Hepatocyte (in vitro differentiated cells): Measurements from ENCODE around the gene SNCG.

Source experiments
- EZH2 ChIP-seq: fragments of 200-600 bp; sonication (generic); IDR thresholded peaks from 2 replicates; pipeline ENCODE4 v1.6.1; 2016; ENCODE audit warnings: antibody characterized with exemption, mild to moderate bottlenecking, borderline replicate concordance
- EZH2phosphoT487 ChIP-seq: fragments of 200-600 bp; sonication (generic); IDR thresholded peaks from one replicate; pipeline ENCODE4 v1.6.1; 2018; ENCODE audit warnings: antibody characterized with exemption, mild to moderate bottlenecking, low read depth, moderate library complexity; ENCODE audit not compliant: unreplicated experiment, severe bottlenecking
- TF ChIP-seq, protein P1 (sequence below): fragments of 200-600 bp; sonication (generic); IDR thresholded peaks from 2 replicates; pipeline ENCODE4 v1.5.1; 2016; ENCODE audit warnings: antibody characterized with exemption, mild to moderate bottlenecking; ENCODE audit not compliant: poor library complexity

DNA sequence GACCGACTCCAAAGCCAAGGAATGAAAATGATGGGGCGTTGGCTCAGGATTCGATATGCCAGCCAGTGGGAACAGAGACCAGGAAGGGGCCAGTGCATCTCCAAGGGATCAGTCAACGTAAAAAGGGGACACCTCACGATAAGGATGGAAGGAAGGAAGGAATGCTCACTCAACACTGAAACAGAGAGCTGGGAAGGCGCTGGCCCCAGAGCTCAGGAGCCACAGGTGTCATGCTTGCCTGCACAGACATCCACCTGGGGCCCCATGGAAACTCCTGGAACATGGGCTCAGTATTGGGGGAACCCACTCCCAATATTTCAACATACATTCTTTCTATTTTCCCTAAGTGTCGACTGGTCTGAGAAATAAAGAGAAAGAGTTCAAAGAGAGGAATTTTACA, 6.3 kb upstream of the SNCG start:
- TF ChIP-seq, protein P1, sequence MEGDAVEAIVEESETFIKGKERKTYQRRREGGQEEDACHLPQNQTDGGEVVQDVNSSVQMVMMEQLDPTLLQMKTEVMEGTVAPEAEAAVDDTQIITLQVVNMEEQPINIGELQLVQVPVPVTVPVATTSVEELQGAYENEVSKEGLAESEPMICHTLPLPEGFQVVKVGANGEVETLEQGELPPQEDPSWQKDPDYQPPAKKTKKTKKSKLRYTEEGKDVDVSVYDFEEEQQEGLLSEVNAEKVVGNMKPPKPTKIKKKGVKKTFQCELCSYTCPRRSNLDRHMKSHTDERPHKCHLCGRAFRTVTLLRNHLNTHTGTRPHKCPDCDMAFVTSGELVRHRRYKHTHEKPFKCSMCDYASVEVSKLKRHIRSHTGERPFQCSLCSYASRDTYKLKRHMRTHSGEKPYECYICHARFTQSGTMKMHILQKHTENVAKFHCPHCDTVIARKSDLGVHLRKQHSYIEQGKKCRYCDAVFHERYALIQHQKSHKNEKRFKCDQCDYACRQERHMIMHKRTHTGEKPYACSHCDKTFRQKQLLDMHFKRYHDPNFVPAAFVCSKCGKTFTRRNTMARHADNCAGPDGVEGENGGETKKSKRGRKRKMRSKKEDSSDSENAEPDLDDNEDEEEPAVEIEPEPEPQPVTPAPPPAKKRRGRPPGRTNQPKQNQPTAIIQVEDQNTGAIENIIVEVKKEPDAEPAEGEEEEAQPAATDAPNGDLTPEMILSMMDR: no peak
- TF ChIP-seq EZH2 (no peak), EZH2phosphoT487 (no peak)
